Effector CD4-positive, alpha-beta T cell (primary cell): ENCODE measurements around the gene ZNF593OS.

Experiments used
- DNase-seq: peaks from one replicate; pipeline ENCODE4 v3.0.0-alpha.2; 2020

Gene ZNF593OS

DNA sequence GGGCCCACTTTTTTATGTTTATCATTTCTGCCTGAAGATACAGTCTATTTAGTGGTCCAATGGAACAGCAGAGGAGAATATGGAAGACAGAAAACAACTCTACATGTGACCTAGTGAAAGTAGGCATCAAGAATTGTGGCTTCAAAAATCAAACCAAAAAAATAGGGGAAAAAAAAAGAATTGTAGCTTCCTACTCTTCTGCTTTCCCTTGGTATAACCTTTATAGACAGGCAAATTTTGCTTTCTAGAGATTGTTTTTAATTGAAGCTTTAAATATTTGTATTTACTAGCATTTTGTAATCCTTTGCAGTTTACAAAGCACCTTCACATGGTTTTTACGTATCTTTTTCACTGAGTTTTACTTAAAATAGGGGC lies 45.7 kb downstream of the ZNF593OS start:
- no peak for DNase-seq

- DNase-seq = no peak
Observed at GRCh38 chr1:26125382-26125781, 46.2 kb downstream of the ZNF593OS start.

DNA sequence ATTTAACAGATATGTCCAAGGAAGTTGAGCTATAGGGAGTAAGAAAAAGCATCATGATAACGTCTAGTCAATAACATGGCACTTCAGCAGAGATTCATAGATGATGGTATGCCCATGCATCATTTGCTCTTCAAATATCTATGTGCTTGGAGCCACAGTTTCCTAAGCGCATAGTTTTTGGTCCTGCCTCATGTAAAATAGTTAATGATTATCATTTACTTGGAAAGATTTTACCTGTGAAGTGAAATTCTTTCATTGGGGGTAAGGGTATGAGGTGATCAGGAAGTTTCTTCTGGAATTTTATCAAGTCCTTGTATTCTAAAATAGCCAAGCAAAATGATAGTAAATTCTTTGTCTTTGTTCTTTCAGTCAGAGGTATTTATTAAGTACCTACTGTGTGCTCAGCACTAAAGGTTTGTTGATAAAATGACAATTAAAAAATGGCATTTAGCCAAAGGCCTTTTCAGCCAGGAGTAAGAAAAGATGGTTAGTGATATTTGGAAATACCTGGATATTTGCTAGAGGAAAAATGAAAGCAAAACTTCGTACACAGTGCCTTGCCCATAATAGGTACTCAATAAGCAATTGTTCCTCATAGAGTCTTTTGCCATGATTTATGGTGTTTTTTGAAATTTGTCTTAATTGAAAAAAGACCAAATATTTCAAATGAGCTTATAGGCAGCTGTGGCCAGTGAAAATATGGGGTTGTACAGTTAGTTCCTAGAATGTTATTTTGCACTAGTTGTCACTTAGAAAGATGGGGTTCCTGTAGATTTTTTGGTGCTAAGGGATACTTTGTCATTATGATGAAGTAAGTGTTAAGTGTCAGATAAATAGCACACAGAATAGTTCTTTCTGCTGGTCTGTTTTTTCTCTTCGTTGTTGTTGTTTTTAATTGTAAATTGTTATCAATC lies 47.0 kb downstream of the ZNF593OS start:
- DNase-seq = no peak

DNA sequence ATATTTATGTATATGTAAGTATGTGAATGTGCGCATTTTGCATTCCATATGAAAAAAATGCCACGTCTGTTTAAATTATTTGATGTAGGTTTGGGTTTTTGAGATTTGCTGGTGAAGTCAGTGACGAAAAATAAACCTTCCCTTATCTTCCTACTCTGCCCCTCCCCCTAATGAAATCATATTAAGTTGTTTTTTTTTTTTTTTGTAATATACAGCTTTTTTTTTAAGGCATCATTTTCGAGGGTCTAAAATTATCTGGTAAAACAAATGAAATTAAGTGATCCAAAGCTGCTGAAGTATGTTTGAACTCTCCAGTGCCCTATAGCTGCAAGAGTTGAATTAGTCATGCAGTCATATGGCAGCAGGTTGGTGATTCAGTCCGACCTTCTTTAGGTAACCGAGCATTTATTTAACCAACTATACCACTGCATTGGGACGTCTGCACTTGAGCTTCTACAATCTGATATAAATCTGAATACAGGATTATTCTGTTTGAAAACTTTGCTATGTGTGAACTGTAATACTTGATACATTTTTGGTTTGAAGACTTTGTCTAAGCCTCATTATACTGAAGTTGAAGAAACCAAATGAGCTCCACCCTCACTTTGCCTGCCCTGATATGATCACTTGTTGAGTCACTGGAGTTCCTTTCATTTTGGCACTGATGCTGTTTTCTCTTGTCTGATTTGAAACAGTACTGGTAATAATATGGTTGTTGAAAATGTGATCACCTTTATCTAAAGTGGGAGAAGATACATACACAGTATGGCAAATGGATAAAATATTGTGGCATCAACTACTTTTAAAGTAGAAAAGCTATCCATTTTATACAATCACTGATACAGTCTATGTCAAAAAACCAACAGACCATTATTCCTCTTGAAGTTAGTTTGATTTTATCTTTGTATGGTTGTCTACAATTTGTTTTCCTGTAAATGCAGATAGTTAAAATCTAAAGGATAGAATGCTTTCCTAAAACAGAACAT lies 48.4 kb downstream of the ZNF593OS start:
- DNase-seq = no peak

DNA sequence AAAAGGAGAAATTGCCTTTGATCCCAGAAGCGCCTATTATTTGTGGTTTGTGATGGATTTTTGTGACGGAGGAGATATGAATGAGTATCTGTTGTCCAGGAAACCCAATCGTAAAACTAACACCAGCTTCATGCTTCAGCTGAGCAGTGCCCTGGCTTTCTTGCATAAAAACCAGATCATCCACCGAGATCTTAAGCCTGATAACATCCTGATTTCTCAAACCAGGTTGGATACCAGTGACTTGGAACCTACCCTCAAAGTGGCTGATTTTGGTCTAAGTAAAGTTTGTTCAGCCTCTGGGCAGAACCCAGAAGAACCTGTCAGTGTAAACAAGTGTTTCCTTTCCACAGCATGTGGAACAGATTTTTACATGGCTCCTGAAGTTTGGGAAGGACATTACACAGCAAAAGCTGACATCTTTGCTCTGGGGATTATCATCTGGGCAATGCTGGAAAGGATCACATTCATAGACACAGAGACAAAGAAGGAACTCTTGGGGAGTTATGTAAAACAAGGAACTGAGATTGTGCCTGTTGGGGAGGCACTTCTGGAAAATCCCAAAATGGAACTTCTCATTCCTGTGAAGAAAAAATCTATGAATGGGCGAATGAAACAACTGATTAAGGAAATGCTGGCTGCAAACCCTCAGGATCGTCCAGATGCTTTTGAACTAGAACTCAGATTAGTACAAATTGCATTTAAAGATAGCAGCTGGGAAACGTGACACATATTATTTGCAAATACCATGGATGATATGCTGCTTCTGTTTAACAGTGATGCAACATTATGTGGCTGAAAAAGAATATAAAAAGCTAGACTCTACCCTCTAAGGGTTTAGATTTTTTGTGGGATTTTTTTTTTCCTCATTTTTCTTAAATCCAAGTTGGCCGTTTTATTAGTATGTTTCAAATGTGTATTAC lies 49.5 kb downstream of the ZNF593OS start:
- DNase-seq = no peak

GRCh38 chr1:26119892-26120608 lies 51.6 kb downstream of the ZNF593OS start:
- DNase-seq = no peak
